ENCODE measurements around the gene TMPRSS4. TPM values are rescaled to one million over a fixed set of nuclear protein-coding genes. Genes with fewer than 3 reads are reported as not detected.

The TMPRSS4 gene
- total and polyA plus RNA-seq, 9 of the 15 experiments (the other 6 are each of a cell fraction or from before 2014, with no cell fraction given) = 4.0 to 10.0 (median 5.6) TPM

GRCh38 chr11:118102721-118103261, 25.9 kb downstream of the TMPRSS4 start (continued):
- no peak; the same call in 1 of the 2 replicates for TF ChIP-seq HDAC2 (IDR thresholded peaks at IDR 0.05)
- no peak for TF ChIP-seq NR0B1 (IDR thresholded peaks at IDR 0.05; ENCODE audit: partially characterized antibody)
- TF ChIP-seq HDAC6 (IDR thresholded peaks at IDR 0.05; ENCODE audit: low read depth, low read length) = no peak
- TF ChIP-seq MYC (IDR thresholded peaks at IDR 0.05; ENCODE audit: low read depth, low read length) = peak; percentile 40; the same call in 1 of the 2 replicates
- no peak for TF ChIP-seq MYC (CRISPR knock-in tag; IDR thresholded peaks at IDR 0.05; ENCODE audit: borderline replicate concordance, low read depth)
- TF ChIP-seq POLR2G (IDR thresholded peaks at IDR 0.05; ENCODE audit: low read depth, low read length) = no peak; the same call in 1 of the 2 replicates
- no peak for TF ChIP-seq ID3 (CRISPR knock-in tag; IDR thresholded peaks at IDR 0.05)
- TF ChIP-seq ID3 (tag; IDR thresholded peaks at IDR 0.05) = no peak
- no peak for TF ChIP-seq KLF16 (IDR thresholded peaks at IDR 0.05)
- no peak for TF ChIP-seq POLR2AphosphoS2 (IDR thresholded peaks at IDR 0.05; ENCODE audit: low read length)
- no peak for TF ChIP-seq RBM34 (IDR thresholded peaks at IDR 0.05; ENCODE audit: borderline replicate concordance, insufficient read depth, low read length)
- no peak for TF ChIP-seq CHD4 (IDR thresholded peaks at IDR 0.05; ENCODE audit: insufficient read depth, insufficient replicate concordance, low read depth, low read length, poor library complexity, severe bottlenecking)
- no peak for TF ChIP-seq PHF21A (IDR thresholded peaks at IDR 0.05; ENCODE audit: borderline replicate concordance, low read depth)
- TF ChIP-seq MLX (CRISPR knock-in tag; conservative IDR thresholded peaks at IDR 0.05) = no peak
